Nephron progenitor cell (in vitro differentiated cells): Measurements from ENCODE around the gene AHCYL1.

Source experiments
- DNase-seq: peaks from one replicate; pipeline ENCODE4 v3.0.0; 2021
- H3K27ac Mint-ChIP-seq: 2 replicates; pipeline ENCODE4 v1.8.0; 2021; ENCODE audit warnings: mild to moderate bottlenecking, moderate library complexity, mixed read lengths
- H3K27me3 Mint-ChIP-seq: 2 replicates; pipeline ENCODE4 v1.8.0; 2021; ENCODE audit warnings: mild to moderate bottlenecking, low read depth, mixed read lengths; ENCODE audit not compliant: poor library complexity
- H3K36me3 Mint-ChIP-seq: 2 replicates; pipeline ENCODE4 v1.8.0; 2021; ENCODE audit warnings: low read depth, mixed read lengths
- H3K4me1 Mint-ChIP-seq: 2 replicates; pipeline ENCODE4 v1.8.0; 2021; ENCODE audit warnings: mixed read lengths
- H3K4me3 Mint-ChIP-seq: 2 replicates; pipeline ENCODE4 v1.8.0; 2021; ENCODE audit warnings: mild to moderate bottlenecking, moderate library complexity, mixed read lengths
- H3K9me3 Mint-ChIP-seq: 2 replicates; pipeline ENCODE4 v1.8.0; 2021; ENCODE audit warnings: mild to moderate bottlenecking, moderate library complexity, mixed read lengths
- CTCF ChIP-seq: fragments of 200-600 bp; sonication (generic); IDR thresholded peaks from 2 replicates; pipeline ENCODE4 v1.5.0; 2021; ENCODE audit warnings: antibody characterized with exemption

The AHCYL1 gene

GRCh38 chr1:110040548-110040947, 56.0 kb downstream of the AHCYL1 start:
- no peaks in the 10 kb centered on the region for H3K9me3 Mint-ChIP-seq
- no peak overlapping the region for H3K27ac Mint-ChIP-seq
- H3K27me3 Mint-ChIP-seq, result no peaks in the 10 kb centered on the region
- peaks cover 25% of the 10 kb centered on the region for H3K4me1 Mint-ChIP-seq
- peaks cover 69% of the 10 kb centered on the region for H3K36me3 Mint-ChIP-seq
- TF ChIP-seq CTCF, result no peak
- no peak for DNase-seq
- H3K4me3 Mint-ChIP-seq, result no peak overlapping the region

GRCh38 chr1:110043016-110043415, 58.5 kb downstream of the AHCYL1 start:
- H3K27me3 Mint-ChIP-seq, result no peaks in the 10 kb centered on the region
- TF ChIP-seq CTCF, result no peak
- no peak overlapping the region for H3K4me3 Mint-ChIP-seq
- no peaks in the 10 kb centered on the region for H3K9me3 Mint-ChIP-seq
- H3K36me3 Mint-ChIP-seq, result peaks cover 90% of the 10 kb centered on the region
- peaks cover 7% of the 10 kb centered on the region for H3K4me1 Mint-ChIP-seq
- no peak for DNase-seq
- H3K27ac Mint-ChIP-seq, result no peak overlapping the region

GRCh38 chr1:110047463-110047862, 62.9 kb downstream of the AHCYL1 start:
- no peak for DNase-seq
- Mint-ChIP-seq H3K4me3 (no peak overlapping the region), H3K4me1 (peaks cover 38% of the 10 kb centered on the region), H3K27me3 (no peaks in the 10 kb centered on the region), H3K27ac (no peak overlapping the region), H3K9me3 (no peaks in the 10 kb centered on the region), H3K36me3 (peaks cover 82% of the 10 kb centered on the region)
- no peak for TF ChIP-seq CTCF

DNA sequence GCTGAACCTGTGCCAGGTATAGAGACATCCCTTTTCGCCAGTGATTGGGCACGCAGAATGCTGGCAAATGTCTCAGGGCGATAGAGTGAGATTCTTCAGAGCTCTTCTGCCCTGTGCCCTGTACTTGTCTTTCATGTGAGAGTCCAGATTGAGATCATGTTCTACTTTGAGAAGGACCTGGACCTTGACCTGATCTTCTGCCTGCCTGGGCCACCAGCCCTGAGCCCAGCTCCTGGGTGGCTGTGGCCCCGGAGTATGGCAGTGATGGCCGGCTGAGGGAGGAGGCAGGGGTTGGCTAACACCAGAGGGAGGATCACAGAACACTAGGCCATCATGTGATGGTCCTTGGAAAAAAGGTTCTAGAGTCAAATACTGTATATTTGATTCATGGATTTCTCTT, 63.7 kb downstream of the AHCYL1 start:
- Mint-ChIP-seq H3K9me3 (no peaks in the 10 kb centered on the region), H3K27ac (no peak overlapping the region), H3K27me3 (no peaks in the 10 kb centered on the region), H3K4me1 (peaks cover 40% of the 10 kb centered on the region), H3K4me3 (no peak overlapping the region), H3K36me3 (peaks cover 81% of the 10 kb centered on the region)
- no peak for DNase-seq
- no peak for TF ChIP-seq CTCF

DNA sequence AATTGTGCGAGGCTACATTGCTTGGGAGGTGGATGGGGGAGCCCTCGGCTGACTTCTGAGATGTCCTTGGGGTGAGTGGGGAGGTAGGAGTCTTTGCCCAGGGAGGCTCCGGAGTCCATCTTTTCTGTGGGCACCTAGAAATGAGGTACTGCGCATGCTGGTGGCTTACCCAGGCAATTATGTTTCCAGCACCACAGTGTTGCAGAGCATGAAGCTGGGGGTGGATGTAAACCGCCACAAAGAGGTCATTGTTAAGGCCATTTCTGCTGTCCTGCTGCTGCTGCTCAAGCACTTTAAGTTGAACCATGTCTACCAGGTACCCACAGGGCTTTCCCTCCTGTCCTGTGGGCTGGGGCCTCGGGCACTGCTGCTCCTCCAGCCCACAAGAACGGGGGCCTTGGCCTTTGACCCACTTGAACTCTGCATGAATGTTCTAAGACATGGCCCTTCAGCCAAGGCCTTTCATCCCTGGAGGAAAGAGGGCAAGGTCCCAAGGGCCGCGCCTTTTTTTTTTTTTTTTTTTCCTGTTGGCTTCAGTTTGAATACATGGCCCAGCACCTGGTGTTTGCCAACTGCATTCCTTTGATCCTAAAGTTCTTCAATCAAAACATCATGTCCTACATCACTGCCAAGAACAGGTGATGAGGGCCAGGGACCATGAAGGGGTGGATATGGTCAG, 64.5 kb downstream of the AHCYL1 start:
- H3K4me1 Mint-ChIP-seq, result peaks cover 48% of the 10 kb centered on the region
- H3K27me3 Mint-ChIP-seq, result no peaks in the 10 kb centered on the region
- H3K9me3 Mint-ChIP-seq, result no peaks in the 10 kb centered on the region
- no peak overlapping the region for H3K4me3 Mint-ChIP-seq
- peaks cover 79% of the 10 kb centered on the region for H3K36me3 Mint-ChIP-seq
- H3K27ac Mint-ChIP-seq, result no peak overlapping the region
- no peak for TF ChIP-seq CTCF
- DNase-seq, result no peak
